ENCODE measurements around the gene MVB12B. TPM values are rescaled to one million over a fixed set of nuclear protein-coding genes. Genes with fewer than 3 reads are reported as not detected.

Gene MVB12B
- total and polyA plus RNA-seq, 2 of the 4 experiments (the other 2 are of a cell fraction), result 2.0 to 4.0 TPM

- Histone ChIP-seq H3K23ac (ENCODE audit: low read depth, low read length) (no peak overlapping the region), H3K9me3 (ENCODE audit: control insufficient read depth, insufficient read depth, low read length) (no peaks in the 10 kb centered on the region), H2BK120ac (ENCODE audit: low read depth, low read length) (no peak overlapping the region), H3K4ac (ENCODE audit: low read depth, low read length) (no peak overlapping the region), H2AK5ac (ENCODE audit: low read depth, low read length) (no peak overlapping the region), H3K56ac (ENCODE audit: extremely low read depth, insufficient read depth, low read length) (no peak overlapping the region), H3K4me1 (ENCODE audit: control insufficient read depth, insufficient read depth, low read length) (no peaks in the 10 kb centered on the region), H4K5ac (ENCODE audit: low read depth, low read length) (no peak overlapping the region), H3K4me3 (ENCODE audit: insufficient read depth, low read depth, low read length) (no peak overlapping the region), H2BK5ac (ENCODE audit: low read depth, low read length, poor library complexity, severe bottlenecking) (no peak overlapping the region), H4K91ac (ENCODE audit: insufficient read depth, low read depth, low read length) (no peak overlapping the region), H3K79me1 (ENCODE audit: low read depth in 1 of 2, low read length in 2 of 2) (no peaks in the 10 kb centered on the region), H3K9ac (ENCODE audit: low read depth, low read length) (no peak overlapping the region), H2AK9ac (replicated peaks; ENCODE audit: low read depth, low read length, poor library complexity) (no peak overlapping the region), H2BK20ac (ENCODE audit: low read depth, low read length) (no peak overlapping the region), H2AFZ (replicated peaks; ENCODE audit: low read length, poor library complexity) (no peak overlapping the region), H3K36me3 (ENCODE audit: control insufficient read depth, insufficient read depth, low read length) (no peaks in the 10 kb centered on the region), H3K27me3 (ENCODE audit: control insufficient read depth, insufficient read depth, low read length) (no peaks in the 10 kb centered on the region), H3K4me2 (ENCODE audit: low read depth, low read length) (no peak overlapping the region), H4K8ac (ENCODE audit: low read depth in 2 of 2, low read length in 2 of 2) (no peak overlapping the region), H3K9me1 (ENCODE audit: insufficient read depth, low read length) (peaks cover 4% of the 10 kb centered on the region), H3K27ac (ENCODE audit: insufficient read depth, low read length) (no peak overlapping the region), H2BK15ac (ENCODE audit: low read depth, low read length) (no peak overlapping the region), H4K20me1 (ENCODE audit: insufficient read depth, low read length) (no peaks in the 10 kb centered on the region), H3K14ac (replicated peaks; ENCODE audit: low read depth, low read length) (no peak overlapping the region), H3K18ac (ENCODE audit: low read depth, low read length) (no peak overlapping the region)
- ATAC-seq (ENCODE audit: low read depth) (no peak), DNase-seq (no peak)
- no TSS peak for BruUV-seq (replicated peaks)
- in situ Hi-C loops (cut with MboI; ENCODE audit: low sequenced_read_pairs), result no loop called here
- ChIA-PET POLR2A (ENCODE audit: unreplicated experiment) (no interaction called here), CTCF (no interaction called here)
- TF ChIP-seq RCOR1 (IDR thresholded peaks at IDR 0.05; ENCODE audit: insufficient replicate concordance, low read length) (no peak), SMC3 (IDR thresholded peaks at IDR 0.05; ENCODE audit: low read depth, low read length) (no peak), RFX5 (IDR thresholded peaks at IDR 0.05; ENCODE audit: low read depth, low read length) (no peak), RAD21 (IDR thresholded peaks at IDR 0.05; ENCODE audit: low read length) (no peak), FOS (IDR thresholded peaks at IDR 0.05; ENCODE audit: low read depth, low read length) (no peak), POLR2A (IDR thresholded peaks at IDR 0.05; ENCODE audit: low read depth, low read length) (no peak), MXI1 (IDR thresholded peaks at IDR 0.05; ENCODE audit: borderline replicate concordance, low read depth, low read length) (no peak), CEBPB (IDR thresholded peaks at IDR 0.05; ENCODE audit: low read depth, low read length) (no peak), NFE2L2 (IDR thresholded peaks at IDR 0.05; ENCODE audit: low read depth, low read length) (no peak), ELK1 (IDR thresholded peaks at IDR 0.05; ENCODE audit: borderline replicate concordance, low read depth, low read length) (no peak), CHD1 (IDR thresholded peaks at IDR 0.05; ENCODE audit: low read depth, low read length) (no peak), BHLHE40 (IDR thresholded peaks at IDR 0.05; ENCODE audit: low read depth, low read length) (no peak), MAZ (IDR thresholded peaks at IDR 0.05; ENCODE audit: borderline replicate concordance, low read depth, low read length) (no peak), MAFK (IDR thresholded peaks at IDR 0.05; ENCODE audit: low read depth, low read length) (no peak)
- TF ChIP-seq, protein P1, sequence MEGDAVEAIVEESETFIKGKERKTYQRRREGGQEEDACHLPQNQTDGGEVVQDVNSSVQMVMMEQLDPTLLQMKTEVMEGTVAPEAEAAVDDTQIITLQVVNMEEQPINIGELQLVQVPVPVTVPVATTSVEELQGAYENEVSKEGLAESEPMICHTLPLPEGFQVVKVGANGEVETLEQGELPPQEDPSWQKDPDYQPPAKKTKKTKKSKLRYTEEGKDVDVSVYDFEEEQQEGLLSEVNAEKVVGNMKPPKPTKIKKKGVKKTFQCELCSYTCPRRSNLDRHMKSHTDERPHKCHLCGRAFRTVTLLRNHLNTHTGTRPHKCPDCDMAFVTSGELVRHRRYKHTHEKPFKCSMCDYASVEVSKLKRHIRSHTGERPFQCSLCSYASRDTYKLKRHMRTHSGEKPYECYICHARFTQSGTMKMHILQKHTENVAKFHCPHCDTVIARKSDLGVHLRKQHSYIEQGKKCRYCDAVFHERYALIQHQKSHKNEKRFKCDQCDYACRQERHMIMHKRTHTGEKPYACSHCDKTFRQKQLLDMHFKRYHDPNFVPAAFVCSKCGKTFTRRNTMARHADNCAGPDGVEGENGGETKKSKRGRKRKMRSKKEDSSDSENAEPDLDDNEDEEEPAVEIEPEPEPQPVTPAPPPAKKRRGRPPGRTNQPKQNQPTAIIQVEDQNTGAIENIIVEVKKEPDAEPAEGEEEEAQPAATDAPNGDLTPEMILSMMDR (conservative IDR thresholded peaks at IDR 0.05; ENCODE audit: low read depth, low read length), result no peak
- WGBS, 2 experiments (ENCODE audit: extremely low coverage in 2 of 2, insufficient read length in 1 of 2), result 80% methylated on average over 3 of the region's 12 CpGs; no CpG with 5 or more reads in 1 of the 2 experiments
- dilution Hi-C loops (cut with HindIII; ENCODE audit: low sequenced_read_pairs, unreplicated experiment), result no loop called here
- intact Hi-C loops (cut with micrococcal nuclease), result no loop called here
These were observed 123.4 kb downstream of the MVB12B start for GRCh38 chr9:126449725-126450667.
